Measurements from ENCODE around the gene CTRB1. TPM values are rescaled to one million over a fixed set of nuclear protein-coding genes. Genes with fewer than 3 reads are reported as not detected.

The CTRB1 gene
- polyA plus RNA-seq (ENCODE audit: insufficient read depth in 1 of 5, insufficient read length in 5 of 5, low replicate concordance in 1 of 5) = under 1 TPM in 2 of 5 donors, not detected in 3; 0.09 to 0.12 TPM
- long read RNA-seq, donor 1 = 0 reads
- long read RNA-seq, donor 2 = 0 reads
- long read RNA-seq, donor 3 = 0 reads
- long read RNA-seq, donor 4 = 0 reads
- long read RNA-seq, donor 5 = 0 reads
- long read RNA-seq, donor 6 = 0 reads
- long read RNA-seq, donor 7 = 0 reads
- long read RNA-seq, donor 8 = 0 reads

- DNase-seq = no peak
Measured at GRCh38 chr16:75218256-75219076, at the start of gene CTRB1. CTRB1 (plus strand) TSS chr16:75218988; CDS start chr16:75219008, 20 bp downstream.

GRCh38 chr16:75169899-75170405 lies 48.8 kb upstream of the CTRB1 start:
- no peak for DNase-seq

GRCh38 chr16:75172578-75172977 lies 46.2 kb upstream of the CTRB1 start:
- DNase-seq = no peak

GRCh38 chr16:75175074-75175473 lies 43.7 kb upstream of the CTRB1 start:
- no peak for DNase-seq

GRCh38 chr16:75176926-75177325 lies 41.9 kb upstream of the CTRB1 start:
- DNase-seq = no peak

GRCh38 chr16:75179208-75179607 lies 39.6 kb upstream of the CTRB1 start:
- DNase-seq = no peak

GRCh38 chr16:75181630-75182029 lies 37.2 kb upstream of the CTRB1 start:
- DNase-seq = no peak

- no peak for DNase-seq
Measured at GRCh38 chr16:75188832-75189477, 29.8 kb upstream of the CTRB1 start.

GRCh38 chr16:75189638-75190245 lies 29.0 kb upstream of the CTRB1 start:
- no peak for DNase-seq

- DNase-seq = no peak
Measured at GRCh38 chr16:75192606-75193264, 26.1 kb upstream of the CTRB1 start.

- no peak for DNase-seq
Measured at GRCh38 chr16:75193265-75193650, 25.5 kb upstream of the CTRB1 start.

- no peak for DNase-seq
Measured at GRCh38 chr16:75193730-75194444, 24.9 kb upstream of the CTRB1 start.

GRCh38 chr16:75195811-75196790 lies 22.7 kb upstream of the CTRB1 start:
- DNase-seq = no peak

- no peak for DNase-seq
Measured at GRCh38 chr16:75196836-75197235, 22.0 kb upstream of the CTRB1 start.

GRCh38 chr16:75197522-75198134 lies 21.2 kb upstream of the CTRB1 start:
- no peak for DNase-seq

- DNase-seq = no peak
Measured at GRCh38 chr16:75198135-75198600, 20.6 kb upstream of the CTRB1 start.

GRCh38 chr16:75202069-75202590 lies 16.7 kb upstream of the CTRB1 start:
- no peak for DNase-seq

GRCh38 chr16:75203096-75203495 lies 15.7 kb upstream of the CTRB1 start:
- DNase-seq = no peak
